Measurements from ENCODE around the gene SLC1A6.
"Not testable (repeated sequence)": the region's sequence is repeated elsewhere in the genome, so short reads cannot be mapped to it uniquely, and the experiment has no call there.

SLC1A6 gene

DNA sequence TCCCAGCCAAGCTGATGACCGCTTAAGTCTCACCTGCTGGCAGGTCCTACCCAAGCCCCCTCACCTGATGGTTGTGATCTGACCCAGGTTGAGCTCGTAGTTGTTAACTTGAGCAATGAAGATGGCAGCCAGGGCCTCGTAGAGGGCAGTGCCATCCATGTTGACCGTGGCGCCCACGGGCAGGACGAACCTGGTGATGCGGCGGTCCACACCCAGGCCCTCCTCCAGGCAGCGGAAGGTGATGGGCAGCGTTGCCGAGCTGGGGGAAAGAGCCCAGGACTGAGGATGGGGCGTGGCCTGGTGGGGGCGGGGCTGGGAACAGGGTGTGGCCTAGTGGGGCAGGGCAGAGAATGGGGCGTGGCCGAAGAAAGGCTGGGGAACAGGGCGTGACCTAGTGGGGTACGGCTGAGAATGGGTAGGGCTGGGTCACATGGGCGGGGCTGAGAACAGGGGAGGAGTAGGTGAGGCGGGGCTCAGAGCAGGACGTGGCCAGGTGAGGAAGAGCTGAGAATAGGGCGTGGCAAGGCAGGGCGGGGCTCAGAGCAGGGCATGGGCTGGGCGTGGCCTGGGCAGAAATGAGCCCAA, 25.5 kb downstream of the SLC1A6 start:
- DNase-seq = no peak

DNA sequence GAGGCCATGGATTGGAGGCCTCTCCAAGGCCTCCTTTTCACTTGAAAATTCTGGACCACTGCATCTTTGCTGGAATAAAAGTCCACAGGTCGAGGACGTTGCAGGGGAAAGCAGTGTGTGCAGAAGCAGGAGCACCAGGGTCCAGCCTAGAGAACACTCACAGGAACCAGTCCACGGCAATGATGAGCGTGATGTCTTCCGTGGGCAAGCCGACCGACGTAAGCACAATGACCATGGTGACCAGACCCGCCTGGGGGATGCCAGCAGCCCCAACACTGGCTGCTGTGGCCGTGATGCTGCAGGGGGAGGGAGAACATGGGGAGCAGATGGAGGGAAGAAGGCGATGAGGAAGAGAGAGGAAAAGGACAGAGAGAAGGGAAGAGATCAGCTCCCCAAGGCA, 26.9 kb downstream of the SLC1A6 start:
- no peak for DNase-seq

DNA sequence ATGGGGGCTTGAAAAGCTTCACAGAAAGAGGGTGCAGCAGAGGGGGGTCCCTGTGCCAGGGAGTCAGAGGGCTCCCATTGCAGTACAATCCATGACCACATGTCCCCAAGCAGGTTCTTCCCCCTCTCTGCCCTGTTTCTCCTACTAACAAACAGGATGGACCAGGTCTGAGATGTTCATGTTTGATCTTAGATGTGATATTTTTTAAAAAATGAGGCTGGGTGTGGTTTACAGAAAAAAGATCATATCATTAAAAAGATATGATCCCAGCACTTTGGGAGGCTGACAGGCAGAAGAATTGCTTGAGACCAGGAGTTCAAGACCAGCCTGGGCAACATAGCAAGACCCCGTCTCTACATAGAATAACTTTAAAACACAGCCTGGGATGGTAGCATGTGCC, 29.2 kb downstream of the SLC1A6 start:
- DNase-seq = no peak

DNA sequence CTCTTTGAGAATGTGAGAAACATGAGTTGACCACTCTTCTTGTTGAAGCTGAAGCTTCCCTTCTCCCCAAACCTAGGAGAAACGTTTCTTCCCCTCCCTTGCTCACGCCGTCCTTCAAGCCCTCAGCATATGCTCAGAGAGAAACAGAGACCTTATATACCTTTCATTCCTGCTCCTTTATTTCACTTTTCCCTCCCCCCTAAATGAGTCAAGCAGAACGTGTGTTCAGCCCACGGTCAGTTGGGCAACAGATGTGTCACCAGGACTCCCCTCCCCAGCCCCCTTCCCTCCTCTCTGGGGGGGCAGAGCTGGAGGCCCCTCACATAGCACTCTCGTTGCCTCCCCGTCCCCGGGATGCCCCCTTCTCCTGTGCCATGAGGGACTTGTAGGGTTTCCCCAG, 29.8 kb downstream of the SLC1A6 start:
- DNase-seq = no peak

DNA sequence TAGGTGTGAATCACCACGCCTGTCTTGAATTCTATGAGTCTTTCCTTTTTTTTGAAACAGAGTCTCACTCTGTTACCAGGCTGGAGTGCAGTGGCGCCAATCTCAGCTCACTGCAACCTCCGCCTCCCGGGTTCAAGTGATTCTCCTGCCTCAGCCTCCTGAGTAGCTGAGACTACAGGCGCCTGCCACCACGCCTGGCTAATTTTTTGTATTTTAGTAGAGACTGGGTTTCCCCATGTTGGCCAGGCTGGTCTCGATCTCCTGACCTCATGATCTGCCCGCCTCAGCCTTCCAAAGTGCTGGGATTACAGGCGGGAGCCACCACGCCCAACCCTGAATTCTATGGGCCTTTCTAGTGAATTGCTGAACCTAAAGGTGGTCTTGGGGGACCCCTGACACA, 30.3 kb downstream of the SLC1A6 start:
- DNase-seq = not testable (repeated sequence)

DNA sequence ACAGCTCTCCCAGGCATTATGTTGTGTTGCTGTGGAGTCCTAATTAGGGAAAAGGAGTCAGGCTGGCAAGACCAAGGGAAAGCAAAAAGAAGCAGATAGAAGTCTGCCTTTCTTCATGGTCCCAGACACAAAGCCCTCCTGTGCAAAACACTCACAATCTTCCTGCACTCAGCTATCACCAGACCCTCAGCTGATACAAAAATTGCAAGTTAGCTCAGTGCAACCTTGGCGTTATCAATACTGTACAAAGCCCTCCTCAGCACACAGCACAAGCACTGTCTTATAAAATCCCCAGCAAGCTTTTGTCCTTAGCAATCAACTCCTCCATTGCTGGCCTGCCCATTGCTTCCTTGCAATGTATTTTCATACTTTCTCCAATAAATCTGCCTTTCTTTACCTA, 35.2 kb downstream of the SLC1A6 start:
- no peak for DNase-seq

DNA sequence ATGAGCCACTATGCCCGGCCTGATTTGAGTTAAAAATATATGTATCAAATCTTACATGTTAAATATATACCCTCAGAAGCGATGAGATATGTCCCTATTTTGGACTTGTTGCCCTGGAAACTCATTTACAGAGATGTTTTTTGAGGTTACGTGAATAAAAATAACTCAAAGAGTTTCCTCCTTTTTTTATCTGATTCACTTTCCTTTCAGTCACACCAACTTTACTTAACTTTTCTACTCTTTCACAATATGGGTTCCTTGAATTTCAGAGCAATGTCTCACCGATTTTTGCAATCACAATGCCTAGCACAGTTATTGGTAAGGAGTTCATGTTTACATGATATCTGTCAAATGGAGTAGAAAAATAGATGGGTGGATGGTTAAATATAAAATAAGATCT, 36.1 kb downstream of the SLC1A6 start:
- DNase-seq = no peak

DNA sequence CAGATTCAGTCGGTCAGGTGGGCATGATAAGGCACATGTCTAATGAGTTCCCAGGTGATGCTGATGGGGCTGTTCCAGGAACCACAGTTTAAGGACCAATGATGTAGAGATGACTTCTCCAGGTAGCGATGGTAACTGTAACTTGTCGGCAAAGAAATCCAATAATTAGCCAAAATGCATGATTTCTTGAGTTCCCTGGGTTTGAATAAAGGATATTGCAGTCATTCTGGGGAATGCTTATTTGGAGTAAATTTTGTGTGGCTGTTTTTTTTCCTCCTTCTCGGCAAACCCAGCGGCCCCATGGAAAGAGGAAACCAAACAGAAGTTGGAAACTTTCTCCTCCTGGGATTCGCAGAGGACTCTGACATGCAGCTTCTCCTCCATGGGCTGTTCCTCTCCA, 38.5 kb downstream of the SLC1A6 start, which contains the start of gene OR7C2:
Gene OR7C2 (plus strand): TSS at position 301 of the 400 bp plus-strand sequence. CDS start 0 bp downstream, at position 301.
- DNase-seq = no peak

DNA sequence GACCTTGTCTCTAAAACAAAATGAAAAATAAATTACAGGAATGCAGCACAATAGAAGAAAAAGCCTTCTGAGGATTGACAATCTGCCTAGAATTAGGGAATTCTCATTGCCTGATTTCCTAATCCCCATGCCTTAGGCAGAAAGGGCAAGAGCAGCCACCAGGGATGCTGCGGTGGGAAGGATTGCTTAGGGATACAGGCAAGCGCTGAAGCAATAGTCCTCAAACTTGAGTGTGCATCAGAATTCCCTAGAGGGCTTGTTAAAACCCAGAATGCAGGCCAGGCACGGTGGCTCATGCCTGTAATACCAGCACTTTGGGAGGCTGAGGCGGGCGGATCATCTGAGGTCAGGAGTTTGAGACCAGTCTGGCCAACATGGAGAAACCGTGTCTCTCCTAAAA, 39.4 kb downstream of the SLC1A6 start:
- no peak for DNase-seq

DNA sequence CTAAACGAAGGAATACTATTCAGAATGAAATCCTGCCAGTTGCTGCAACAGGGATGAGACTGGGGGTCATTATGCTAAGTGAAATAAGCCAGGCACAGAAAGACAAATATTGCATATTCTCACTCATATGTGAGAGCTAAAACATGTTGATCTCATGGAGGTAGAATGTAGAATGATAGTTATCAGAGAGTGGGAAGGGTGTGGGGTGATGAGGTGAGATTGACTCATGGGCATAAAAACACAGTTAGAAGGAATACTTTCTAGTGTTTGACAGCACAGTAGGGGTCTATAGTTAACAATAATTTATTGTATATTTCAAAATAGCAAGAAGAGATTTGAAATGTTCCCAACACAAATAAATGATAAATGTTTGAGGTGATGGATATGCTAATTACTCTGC, 46.2 kb downstream of the SLC1A6 start:
- no peak for DNase-seq

DNA sequence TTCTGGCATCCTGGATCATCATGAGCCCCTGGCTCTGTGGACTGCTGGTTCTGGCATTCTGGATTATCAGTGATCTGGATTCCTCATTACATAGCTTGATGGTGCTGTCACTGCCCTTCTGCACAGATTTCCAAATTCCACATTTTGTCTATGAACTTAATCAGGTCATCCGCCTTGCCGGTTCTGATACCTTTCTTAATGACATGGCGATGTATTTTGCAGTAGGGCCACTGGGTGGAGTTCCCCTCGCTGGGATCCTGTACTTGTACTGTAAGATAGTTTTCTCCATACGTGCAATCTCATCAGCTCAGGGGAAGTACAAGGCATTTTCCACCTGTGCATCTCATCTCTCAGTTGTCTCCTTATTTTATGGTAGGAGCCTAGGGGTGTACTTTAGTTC, 62.8 kb downstream of the SLC1A6 start:
- DNase-seq = peak; percentile 3

DNA sequence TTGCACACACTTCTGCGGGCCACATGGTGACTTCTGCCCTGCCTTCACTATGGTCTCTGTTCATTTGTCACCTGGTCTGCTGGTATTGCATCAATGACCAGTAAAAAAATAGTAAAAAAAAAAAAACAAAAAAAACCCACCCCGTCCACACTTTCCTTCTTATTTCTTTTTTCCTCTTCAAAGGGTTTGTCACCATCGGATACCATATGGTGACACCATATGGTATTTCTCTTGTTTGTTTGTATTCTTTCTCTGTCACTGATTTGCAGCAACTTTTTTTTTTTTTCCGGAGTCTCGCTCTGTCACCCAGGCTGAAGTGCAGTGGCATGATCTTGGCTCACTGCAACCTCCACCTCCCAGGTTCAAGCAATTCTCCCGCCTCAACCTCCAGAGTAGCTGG, 64.5 kb downstream of the SLC1A6 start:
- DNase-seq = no peak

DNA sequence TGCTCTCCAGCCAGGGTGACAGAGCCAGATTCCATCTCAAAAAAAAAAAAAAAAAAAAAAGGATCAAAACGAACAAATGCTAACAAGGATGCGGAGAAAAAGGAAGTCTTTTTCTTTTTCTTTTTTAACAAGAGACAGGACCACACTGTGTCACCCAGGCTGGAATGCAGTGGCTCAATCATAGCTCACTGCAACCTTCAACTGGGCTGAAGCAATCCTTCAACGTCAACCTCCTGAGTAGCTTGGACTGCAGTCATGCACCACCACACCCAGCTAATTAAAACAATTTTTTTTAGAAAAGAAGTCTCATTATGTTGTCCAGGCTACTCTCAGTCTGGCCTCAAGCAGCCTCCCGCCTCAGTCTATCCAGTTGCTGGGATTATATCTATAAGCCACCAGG, 73.0 kb downstream of the SLC1A6 start:
- no peak for DNase-seq

DNA sequence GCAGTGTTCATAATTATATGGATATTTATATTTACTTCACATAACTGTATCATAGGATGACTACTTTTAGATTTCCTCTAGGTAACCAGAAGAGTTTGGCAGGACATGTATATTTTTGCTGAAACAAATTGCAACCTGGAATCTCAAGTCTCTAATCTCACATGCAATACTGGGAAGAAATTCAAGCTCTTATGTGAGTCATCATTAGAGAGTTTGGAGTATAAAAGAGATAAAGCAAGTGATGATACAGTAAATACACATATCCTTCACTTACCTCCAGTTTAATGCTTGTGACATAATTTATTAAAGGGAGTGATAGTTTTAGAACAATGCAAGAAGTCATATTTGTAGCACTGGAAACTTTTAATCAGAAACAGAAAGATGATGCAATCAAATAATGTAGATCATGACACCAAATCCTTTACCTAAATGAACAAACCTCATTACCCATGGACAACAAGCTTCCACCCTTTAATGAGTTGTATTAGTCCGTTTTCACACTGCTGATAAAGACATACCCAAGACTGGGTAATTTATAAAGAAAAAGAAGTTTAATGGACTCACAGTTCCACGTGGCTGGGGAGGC, 77.9 kb downstream of the SLC1A6 start:
- DNase-seq = no peak
